ENCODE results near the gene DUOX1.

The DUOX1 gene

GRCh38 chr15:45137703-45138102 lies 7.9 kb downstream of the DUOX1 start:
- Histone ChIP-seq H3K4me3 (ENCODE audit: control insufficient read depth in 1 of 7, extremely low read depth in 1 of 7, insufficient read depth in 4 of 7, low read depth in 2 of 7, low read length in 6 of 7) (no peak overlapping the region), H3K27ac (ENCODE audit: insufficient read depth in 1 of 2, low read depth in 1 of 2, low read length in 2 of 2, poor library complexity in 1 of 2, severe bottlenecking in 2 of 2) (no peak overlapping the region), H3K4me1 (ENCODE audit: control extremely low read depth in 1 of 4, control insufficient read depth in 4 of 4, insufficient read depth in 4 of 4, low read length in 3 of 4) (peaks cover 0 to 7% (median 3%) of the 10 kb centered on the region in 4 experiments), H3K36me3 (ENCODE audit: control insufficient read depth in 4 of 4, insufficient read depth in 4 of 4, low read length in 3 of 4) (no peaks in the 10 kb centered on the region), H3K9me3 (ENCODE audit: control extremely low read depth in 1 of 5, control insufficient read depth in 4 of 5, insufficient read depth in 2 of 5, low read depth in 1 of 5, low read length in 4 of 5) (peaks cover 0 to 2% (median 0%) of the 10 kb centered on the region in 5 experiments), H3K27me3 (replicated peaks in 2 of 5; ENCODE audit: control insufficient read depth in 4 of 5, insufficient read depth in 5 of 5, low read length in 4 of 5) (peaks cover 0 to 48% (median 28%) of the 10 kb centered on the region in 5 experiments)
- ChIA-PET POLR2A (no interaction called here), CTCF (interaction anchor here (0.9 to 1.2 kb wide), 2 partner anchors 11 to 19 kb away, joined by 4 read pairs; no protein-coding TSS in a partner anchor)
- no peak for DNase-seq
- 95% methylated on average over 8 of the region's 8 CpGs for WGBS (ENCODE audit: insufficient coverage)

- Histone ChIP-seq H3K27me3 (replicated peaks in 2 of 5; ENCODE audit: control insufficient read depth in 4 of 5, insufficient read depth in 5 of 5, low read length in 4 of 5) (peaks cover 0 to 34% (median 17%) of the 10 kb centered on the region in 5 experiments), H3K4me1 (ENCODE audit: control extremely low read depth in 1 of 4, control insufficient read depth in 4 of 4, insufficient read depth in 4 of 4, low read length in 3 of 4) (peaks cover 0 to 7% (median 3%) of the 10 kb centered on the region in 4 experiments), H3K27ac (ENCODE audit: insufficient read depth in 1 of 2, low read depth in 1 of 2, low read length in 2 of 2, poor library complexity in 1 of 2, severe bottlenecking in 2 of 2) (no peak overlapping the region), H3K36me3 (ENCODE audit: control insufficient read depth in 4 of 4, insufficient read depth in 4 of 4, low read length in 3 of 4) (no peaks in the 10 kb centered on the region), H3K9me3 (ENCODE audit: control extremely low read depth in 1 of 5, control insufficient read depth in 4 of 5, insufficient read depth in 2 of 5, low read depth in 1 of 5, low read length in 4 of 5) (peaks cover 0 to 2% (median 0%) of the 10 kb centered on the region in 5 experiments), H3K4me3 (ENCODE audit: control insufficient read depth in 1 of 7, extremely low read depth in 1 of 7, insufficient read depth in 4 of 7, low read depth in 2 of 7, low read length in 6 of 7) (no peak overlapping the region)
- ChIA-PET POLR2A (no interaction called here), CTCF (interaction anchor here (1.0 to 1.6 kb wide), 3 partner anchors 12 to 21 kb away, joined by 4 to 6 read pairs (median 5); no protein-coding TSS in a partner anchor)
- DNase-seq, result no peak
- 100% methylated on average over 8 of the region's 12 CpGs for WGBS (ENCODE audit: insufficient coverage)
Observed at GRCh38 chr15:45138814-45139765, 9.3 kb downstream of the DUOX1 start.

GRCh38 chr15:45139770-45140169 lies 10.0 kb downstream of the DUOX1 start:
- no peak overlapping the region for H3K4me3 ChIP-seq (ENCODE audit: control insufficient read depth in 1 of 7, extremely low read depth in 1 of 7, insufficient read depth in 4 of 7, low read depth in 2 of 7, low read length in 6 of 7)
- WGBS (ENCODE audit: insufficient coverage), result 93% methylated on average over 6 of the region's 6 CpGs
- no peak overlapping the region for H3K27ac ChIP-seq (ENCODE audit: insufficient read depth in 1 of 2, low read depth in 1 of 2, low read length in 2 of 2, poor library complexity in 1 of 2, severe bottlenecking in 2 of 2)
- H3K36me3 ChIP-seq (ENCODE audit: control insufficient read depth in 4 of 4, insufficient read depth in 4 of 4, low read length in 3 of 4), result no peaks in the 10 kb centered on the region
- H3K9me3 ChIP-seq (ENCODE audit: control extremely low read depth in 1 of 5, control insufficient read depth in 4 of 5, insufficient read depth in 2 of 5, low read depth in 1 of 5, low read length in 4 of 5), result no peaks in the 10 kb centered on the region
- H3K4me1 ChIP-seq (ENCODE audit: control extremely low read depth in 1 of 4, control insufficient read depth in 4 of 4, insufficient read depth in 4 of 4, low read length in 3 of 4), result peaks cover 0 to 6% (median 3%) of the 10 kb centered on the region in 4 experiments
- DNase-seq, result no peak
- peaks cover 0 to 29% (median 12%) of the 10 kb centered on the region in 5 experiments for H3K27me3 ChIP-seq (replicated peaks in 2 of 5; ENCODE audit: control insufficient read depth in 4 of 5, insufficient read depth in 5 of 5, low read length in 4 of 5)
- POLR2A ChIA-PET, result no interaction called here
- CTCF ChIA-PET, result interaction anchor here (1.3 to 1.6 kb wide), 3 partner anchors 15 to 23 kb away, joined by 4 to 6 read pairs (median 5); no protein-coding TSS in a partner anchor

GRCh38 chr15:45140557-45141250 lies 10.9 kb downstream of the DUOX1 start:
- 96% methylated on average over 9 of the region's 10 CpGs for WGBS (ENCODE audit: insufficient coverage)
- H3K4me1 ChIP-seq (ENCODE audit: control extremely low read depth in 1 of 4, control insufficient read depth in 4 of 4, insufficient read depth in 4 of 4, low read length in 3 of 4), result no peaks in the 10 kb centered on the region
- H3K9me3 ChIP-seq (ENCODE audit: control extremely low read depth in 1 of 5, control insufficient read depth in 4 of 5, insufficient read depth in 2 of 5, low read depth in 1 of 5, low read length in 4 of 5), result no peaks in the 10 kb centered on the region
- no peak overlapping the region for H3K4me3 ChIP-seq (ENCODE audit: control insufficient read depth in 1 of 7, extremely low read depth in 1 of 7, insufficient read depth in 4 of 7, low read depth in 2 of 7, low read length in 6 of 7)
- H3K36me3 ChIP-seq (ENCODE audit: control insufficient read depth in 4 of 4, insufficient read depth in 4 of 4, low read length in 3 of 4), result no peaks in the 10 kb centered on the region
- POLR2A ChIA-PET, result no interaction called here
- H3K27me3 ChIP-seq (replicated peaks in 2 of 5; ENCODE audit: control insufficient read depth in 4 of 5, insufficient read depth in 5 of 5, low read length in 4 of 5), result peaks cover 0 to 22% (median 10%) of the 10 kb centered on the region in 5 experiments
- CTCF ChIA-PET, result interaction anchor here (1.0 to 2.5 kb wide), 4 partner anchors 10 to 22 kb away, joined by 3 to 7 read pairs (median 5); no protein-coding TSS in a partner anchor
- no peak for DNase-seq
- H3K27ac ChIP-seq (ENCODE audit: insufficient read depth in 1 of 2, low read depth in 1 of 2, low read length in 2 of 2, poor library complexity in 1 of 2, severe bottlenecking in 2 of 2), result no peak overlapping the region

GRCh38 chr15:45141386-45141785 lies 11.6 kb downstream of the DUOX1 start:
- no peak for DNase-seq
- Histone ChIP-seq H3K9me3 (ENCODE audit: control extremely low read depth in 1 of 5, control insufficient read depth in 4 of 5, insufficient read depth in 2 of 5, low read depth in 1 of 5, low read length in 4 of 5) (no peaks in the 10 kb centered on the region), H3K4me3 (ENCODE audit: control insufficient read depth in 1 of 7, extremely low read depth in 1 of 7, insufficient read depth in 4 of 7, low read depth in 2 of 7, low read length in 6 of 7) (no peak overlapping the region), H3K4me1 (ENCODE audit: control extremely low read depth in 1 of 4, control insufficient read depth in 4 of 4, insufficient read depth in 4 of 4, low read length in 3 of 4) (no peaks in the 10 kb centered on the region), H3K27me3 (replicated peaks in 2 of 5; ENCODE audit: control insufficient read depth in 4 of 5, insufficient read depth in 5 of 5, low read length in 4 of 5) (peaks cover 0 to 16% (median 10%) of the 10 kb centered on the region in 5 experiments), H3K27ac (ENCODE audit: insufficient read depth in 1 of 2, low read depth in 1 of 2, low read length in 2 of 2, poor library complexity in 1 of 2, severe bottlenecking in 2 of 2) (no peak overlapping the region), H3K36me3 (ENCODE audit: control insufficient read depth in 4 of 4, insufficient read depth in 4 of 4, low read length in 3 of 4) (no peaks in the 10 kb centered on the region)
- CTCF ChIA-PET, result interaction anchor here (1.0 to 2.5 kb wide), 5 partner anchors 11 to 23 kb away, joined by 3 to 7 read pairs (median 5); no protein-coding TSS in a partner anchor
- POLR2A ChIA-PET, result no interaction called here
- WGBS (ENCODE audit: insufficient coverage), result 94% methylated on average over 2 of the region's 5 CpGs

- DNase-seq, result no peak
- WGBS (ENCODE audit: insufficient coverage), result 94% methylated on average over 5 of the region's 7 CpGs
- H3K27ac ChIP-seq (ENCODE audit: insufficient read depth in 1 of 2, low read depth in 1 of 2, low read length in 2 of 2, poor library complexity in 1 of 2, severe bottlenecking in 2 of 2), result no peak overlapping the region
- ChIA-PET POLR2A (no interaction called here), CTCF (interaction anchor here (2.5 kb wide), 1 partner anchor 25 kb away, joined by 7 read pairs; no protein-coding TSS in a partner anchor)
- H3K36me3 ChIP-seq (ENCODE audit: control insufficient read depth in 4 of 4, insufficient read depth in 4 of 4, low read length in 3 of 4), result no peaks in the 10 kb centered on the region
- H3K4me1 ChIP-seq (ENCODE audit: control extremely low read depth in 1 of 4, control insufficient read depth in 4 of 4, insufficient read depth in 4 of 4, low read length in 3 of 4), result no peaks in the 10 kb centered on the region
- peaks cover 0 to 9% (median 3%) of the 10 kb centered on the region in 5 experiments for H3K27me3 ChIP-seq (replicated peaks in 2 of 5; ENCODE audit: control insufficient read depth in 4 of 5, insufficient read depth in 5 of 5, low read length in 4 of 5)
- H3K9me3 ChIP-seq (ENCODE audit: control extremely low read depth in 1 of 5, control insufficient read depth in 4 of 5, insufficient read depth in 2 of 5, low read depth in 1 of 5, low read length in 4 of 5), result no peaks in the 10 kb centered on the region
- no peak overlapping the region for H3K4me3 ChIP-seq (ENCODE audit: control insufficient read depth in 1 of 7, extremely low read depth in 1 of 7, insufficient read depth in 4 of 7, low read depth in 2 of 7, low read length in 6 of 7)
Observed at GRCh38 chr15:45143056-45143455, 13.3 kb downstream of the DUOX1 start.

Measured in common myeloid progenitor, CD34-positive (primary cell).